ENCODE data around the gene TNFRSF17.
"Not testable (repeated sequence)": the region's sequence is repeated elsewhere in the genome, so short reads cannot be mapped to it uniquely, and the experiment has no call there.

DNA sequence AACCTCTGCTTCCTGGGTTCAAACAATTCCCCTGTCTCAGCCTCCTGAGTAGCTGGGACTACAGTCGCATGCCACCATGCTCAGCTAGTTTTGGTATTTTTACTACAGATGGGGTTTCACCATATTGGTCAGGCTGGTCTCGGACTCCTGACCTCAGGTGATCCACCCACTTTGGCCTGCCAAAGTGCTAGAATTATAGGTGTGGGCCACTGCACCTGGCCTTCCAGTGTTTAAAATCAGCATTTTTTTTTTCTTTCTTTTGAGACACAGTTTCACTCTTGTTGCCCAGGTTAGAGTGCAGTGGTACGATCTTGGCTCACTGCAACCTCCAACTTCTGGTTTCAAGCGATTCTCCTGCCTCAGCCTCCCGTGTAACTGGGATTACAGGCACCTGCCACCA lies 5.3 kb downstream of the TNFRSF17 start:
- TF ChIP-seq, protein P1, sequence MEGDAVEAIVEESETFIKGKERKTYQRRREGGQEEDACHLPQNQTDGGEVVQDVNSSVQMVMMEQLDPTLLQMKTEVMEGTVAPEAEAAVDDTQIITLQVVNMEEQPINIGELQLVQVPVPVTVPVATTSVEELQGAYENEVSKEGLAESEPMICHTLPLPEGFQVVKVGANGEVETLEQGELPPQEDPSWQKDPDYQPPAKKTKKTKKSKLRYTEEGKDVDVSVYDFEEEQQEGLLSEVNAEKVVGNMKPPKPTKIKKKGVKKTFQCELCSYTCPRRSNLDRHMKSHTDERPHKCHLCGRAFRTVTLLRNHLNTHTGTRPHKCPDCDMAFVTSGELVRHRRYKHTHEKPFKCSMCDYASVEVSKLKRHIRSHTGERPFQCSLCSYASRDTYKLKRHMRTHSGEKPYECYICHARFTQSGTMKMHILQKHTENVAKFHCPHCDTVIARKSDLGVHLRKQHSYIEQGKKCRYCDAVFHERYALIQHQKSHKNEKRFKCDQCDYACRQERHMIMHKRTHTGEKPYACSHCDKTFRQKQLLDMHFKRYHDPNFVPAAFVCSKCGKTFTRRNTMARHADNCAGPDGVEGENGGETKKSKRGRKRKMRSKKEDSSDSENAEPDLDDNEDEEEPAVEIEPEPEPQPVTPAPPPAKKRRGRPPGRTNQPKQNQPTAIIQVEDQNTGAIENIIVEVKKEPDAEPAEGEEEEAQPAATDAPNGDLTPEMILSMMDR (IDR thresholded peaks at IDR 0.05; ENCODE audit: extremely low read depth in 1 of 2, insufficient read depth in 1 of 2, low read depth in 1 of 2, low read length in 2 of 2) = not testable (repeated sequence)
- TF ChIP-seq JUN (IDR thresholded peaks at IDR 0.05; ENCODE audit: borderline replicate concordance, insufficient read depth, insufficient read length, low read depth); MYC (IDR thresholded peaks at IDR 0.05; ENCODE audit: low read depth, low read length); EZH2 (IDR thresholded peaks at IDR 0.05; ENCODE audit: borderline replicate concordance, low read depth, low read length, severe bottlenecking); POLR2A (IDR thresholded peaks at IDR 0.05; ENCODE audit: low read depth, low read length); FOS (IDR thresholded peaks at IDR 0.05; ENCODE audit: borderline replicate concordance, insufficient read depth, low read length): not testable (repeated sequence)
